Stimulated activated effector memory CD8-positive, alpha-beta T cell treated with anti-CD3 and anti-CD28 coated beads, Interleukin-12 subunit alpha, Interleukin-12 subunit beta, amount 100 ng/mL, for 72 hours (primary cell): ENCODE data around the gene NUDT1.
A peak's percentile ranks its signal among the peaks of the same experiment; 100 is the strongest.

Experiments
- ATAC-seq: fragments of 150-1000 bp; cut with Tn5 transposase; 2 replicates; pipeline ENCODE4 v1.10.0; 2021
- DNase-seq, 2 donors: peaks; one replicate each; pipeline ENCODE4 v3.0.0; 2021 to 2022; ENCODE audit warnings: low spot score in 2 of 2
- H3K27ac Mint-ChIP-seq: one replicate; pipeline ENCODE4 v1.8.0; 2022; ENCODE audit warnings: mild to moderate bottlenecking, mixed read lengths
- H3K36me3 Mint-ChIP-seq: one replicate; pipeline ENCODE4 v1.8.0; 2022; ENCODE audit warnings: mild to moderate bottlenecking, mixed read lengths
- H3K4me1 Mint-ChIP-seq: one replicate; pipeline ENCODE4 v1.8.0; 2022; ENCODE audit warnings: mixed read lengths
- H3K4me3 Mint-ChIP-seq: one replicate; pipeline ENCODE4 v1.8.0; 2022; ENCODE audit warnings: mild to moderate bottlenecking, mixed read lengths
- H3K9me3 Mint-ChIP-seq: one replicate; pipeline ENCODE4 v1.8.0; 2022; ENCODE audit warnings: mixed read lengths

NUDT1 gene

GRCh38 chr7:2245883-2246675, 4.1 kb downstream of the NUDT1 start:
- DNase-seq = no peak
- peaks cover 34% of the 10 kb centered on the region for H3K36me3 Mint-ChIP-seq

DNA sequence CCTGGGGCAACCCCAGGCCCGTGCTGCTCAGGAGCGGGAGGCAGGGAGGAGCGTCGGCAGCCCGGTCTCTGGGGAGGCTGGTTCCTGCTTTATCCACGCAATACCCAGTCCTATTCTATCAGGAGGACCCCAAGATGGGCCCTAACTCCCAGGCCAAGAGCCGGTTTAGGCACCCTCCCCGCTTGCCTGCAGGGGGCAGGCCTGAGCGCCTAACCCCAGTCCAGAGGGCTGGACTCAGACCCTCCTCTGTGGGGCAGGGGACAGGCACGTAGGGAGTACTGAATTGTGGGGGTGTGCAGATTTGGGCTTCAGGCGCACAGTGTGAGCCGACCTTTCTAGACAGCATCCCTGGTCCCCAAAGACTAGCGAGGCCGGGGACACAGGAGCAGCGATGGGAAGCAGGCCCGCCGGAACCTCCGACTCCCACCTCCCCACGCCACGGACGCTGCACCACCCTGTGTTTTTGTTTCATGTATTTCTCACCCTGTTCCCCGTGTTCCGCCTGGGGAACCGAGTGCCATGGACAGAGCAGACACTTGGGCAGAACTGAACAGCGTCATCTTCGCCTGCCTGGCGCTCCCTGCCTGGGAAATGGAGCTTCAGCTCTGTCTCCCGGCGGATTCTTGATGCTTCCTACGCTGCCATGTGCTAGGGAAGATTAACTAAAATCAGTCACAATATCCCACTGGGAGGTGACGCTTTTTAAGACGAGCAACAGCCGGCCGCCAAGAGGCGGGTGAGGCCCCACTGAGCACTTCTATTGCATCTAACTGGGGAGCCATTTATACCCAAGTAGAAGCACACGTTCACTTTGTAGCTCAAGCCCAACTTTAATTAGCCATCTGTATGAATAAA, 5.3 kb downstream of the NUDT1 start:
- DNase-seq (peak in 1 of 2 donors; percentile 64), ATAC-seq (peak; percentile 41)
- peaks cover 31% of the 10 kb centered on the region for H3K36me3 Mint-ChIP-seq
- no peak overlapping the region for H3K4me3 Mint-ChIP-seq
- peak overlapping the region; percentile 67 for H3K27ac Mint-ChIP-seq
- H3K9me3 Mint-ChIP-seq = no peaks in the 10 kb centered on the region
- H3K4me1 Mint-ChIP-seq = peaks cover 38% of the 10 kb centered on the region

More at GRCh38 chr7:2245883-2246675, 4.1 kb downstream of the NUDT1 start:
- H3K4me1 Mint-ChIP-seq = peaks cover 38% of the 10 kb centered on the region
- no peak overlapping the region for H3K4me3 Mint-ChIP-seq
- no peaks in the 10 kb centered on the region for H3K9me3 Mint-ChIP-seq
- no peak for ATAC-seq
- peak overlapping the region; percentile 74 for H3K27ac Mint-ChIP-seq

GRCh38 chr7:2248984-2249694, 7.1 kb downstream of the NUDT1 start:
- Mint-ChIP-seq H3K9me3 (no peaks in the 10 kb centered on the region), H3K4me3 (peak overlapping the region; percentile 53), H3K4me1 (peaks cover 37% of the 10 kb centered on the region), H3K36me3 (peaks cover 39% of the 10 kb centered on the region), H3K27ac (peak overlapping the region; percentile 70)
- peak in 1 of 2 donors; percentile 51 for DNase-seq
- peak; percentile 58 for ATAC-seq

DNA sequence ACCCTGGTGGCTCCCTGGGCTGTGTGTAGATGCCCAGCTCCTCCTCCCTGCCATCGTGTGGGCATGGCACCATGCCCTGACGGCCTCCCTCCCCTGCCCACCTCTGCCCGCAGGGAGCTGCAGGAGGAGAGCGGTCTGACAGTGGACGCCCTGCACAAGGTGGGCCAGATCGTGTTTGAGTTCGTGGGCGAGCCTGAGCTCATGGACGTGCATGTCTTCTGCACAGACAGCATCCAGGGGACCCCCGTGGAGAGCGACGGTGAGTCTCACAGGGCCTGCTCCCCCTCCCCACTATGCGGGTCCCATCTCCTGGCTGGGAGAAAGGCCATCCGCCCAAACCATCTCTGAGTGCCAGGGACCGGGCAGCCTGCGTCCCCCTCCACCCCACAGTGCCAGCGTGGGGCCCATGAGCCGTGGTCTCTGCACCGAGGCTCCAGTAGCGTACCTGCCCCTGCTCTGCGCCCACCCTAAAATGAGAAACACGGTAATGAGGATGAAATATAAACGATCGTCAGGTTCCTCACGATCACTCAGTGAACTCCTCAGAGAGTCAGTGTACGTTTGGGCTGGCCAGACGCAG, 7.8 kb downstream of the NUDT1 start:
- peaks cover 46% of the 10 kb centered on the region for H3K36me3 Mint-ChIP-seq
- ATAC-seq (no peak), DNase-seq (no peak)
- no peak overlapping the region for H3K27ac Mint-ChIP-seq
- H3K9me3 Mint-ChIP-seq = no peaks in the 10 kb centered on the region
- H3K4me3 Mint-ChIP-seq = no peak overlapping the region
- H3K4me1 Mint-ChIP-seq = peaks cover 37% of the 10 kb centered on the region

DNA sequence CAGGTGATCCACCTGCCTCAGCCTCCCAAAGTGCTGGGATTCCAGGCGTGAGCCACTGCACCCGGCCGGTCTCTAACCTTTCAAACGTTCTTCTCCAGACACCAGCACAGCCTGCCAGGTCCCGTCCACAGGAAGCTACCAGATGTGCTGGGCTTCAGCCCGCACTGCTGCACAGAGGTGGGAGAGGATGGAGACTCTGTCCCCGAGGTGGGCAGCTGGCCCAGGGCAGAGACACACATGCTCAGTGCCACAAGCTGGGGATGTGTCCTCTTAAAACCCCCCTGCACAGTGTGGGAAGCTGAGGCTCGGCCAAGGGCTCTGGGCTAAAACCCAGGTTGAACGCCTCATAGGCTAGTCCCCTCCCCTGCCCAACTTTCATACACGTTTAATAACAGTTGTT, 9.4 kb downstream of the NUDT1 start:
- Mint-ChIP-seq H3K4me1 (peaks cover 39% of the 10 kb centered on the region), H3K4me3 (no peak overlapping the region), H3K27ac (no peak overlapping the region), H3K36me3 (peaks cover 53% of the 10 kb centered on the region), H3K9me3 (no peaks in the 10 kb centered on the region)
- ATAC-seq (no peak), DNase-seq (no peak)

DNA sequence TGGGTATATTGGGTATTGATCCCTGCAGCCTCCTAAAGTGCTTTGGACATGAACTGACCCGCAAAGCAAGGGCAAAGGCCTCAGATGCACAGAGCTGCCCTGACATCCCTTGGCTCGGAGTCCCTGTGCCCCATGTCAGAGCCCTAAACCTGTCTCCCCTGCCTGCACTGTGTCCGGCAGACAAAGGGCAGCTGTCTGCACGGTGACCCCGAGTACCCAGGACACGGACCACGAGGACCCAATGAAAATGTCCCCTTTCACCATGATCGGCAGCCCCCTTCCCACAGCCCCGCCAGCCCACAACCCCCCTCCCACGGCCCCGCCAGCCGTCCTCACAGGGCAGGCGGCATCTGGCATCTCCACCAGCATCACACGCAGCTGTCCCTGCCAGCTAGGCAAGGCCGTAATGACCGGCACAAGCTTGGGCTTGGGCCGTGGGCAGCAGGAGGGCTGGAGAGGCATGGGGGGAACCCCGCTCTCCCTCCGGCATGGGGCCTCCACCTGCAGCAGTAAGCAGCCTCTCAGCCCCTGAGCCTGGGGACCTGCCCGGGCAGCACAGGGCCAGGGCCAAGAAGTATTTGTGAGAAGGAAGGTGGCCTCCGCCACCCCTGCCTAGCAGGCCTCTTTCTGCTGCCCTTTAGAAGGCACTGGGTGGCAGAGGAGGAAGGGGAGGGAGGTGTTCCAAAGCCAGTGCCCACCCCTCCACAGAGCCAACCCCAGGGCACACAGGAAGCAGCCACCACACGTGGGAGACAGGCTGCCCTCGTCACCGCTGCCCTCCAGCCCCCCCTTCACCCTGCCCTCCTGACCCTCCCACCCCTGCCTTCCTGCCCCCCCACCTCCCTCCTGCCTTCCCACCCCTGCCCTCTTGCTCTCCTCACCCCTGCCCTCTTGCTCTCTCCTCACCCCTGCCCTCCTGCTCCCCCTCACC, 10.1 kb downstream of the NUDT1 start:
- H3K27ac Mint-ChIP-seq = no peak overlapping the region
- peaks cover 53% of the 10 kb centered on the region for H3K36me3 Mint-ChIP-seq
- no peaks in the 10 kb centered on the region for H3K9me3 Mint-ChIP-seq
- peaks cover 43% of the 10 kb centered on the region for H3K4me1 Mint-ChIP-seq
- H3K4me3 Mint-ChIP-seq = no peak overlapping the region
- DNase-seq = no peak
- ATAC-seq = peak; percentile 41

- ATAC-seq (no peak), DNase-seq (no peak)
- Mint-ChIP-seq H3K36me3 (peaks cover 49% of the 10 kb centered on the region), H3K4me1 (peaks cover 41% of the 10 kb centered on the region), H3K4me3 (no peak overlapping the region), H3K9me3 (no peaks in the 10 kb centered on the region), H3K27ac (peak overlapping the region; percentile 65)
Observed at GRCh38 chr7:2253021-2253420, 11.0 kb downstream of the NUDT1 start.

GRCh38 chr7:2253525-2254244, 11.7 kb downstream of the NUDT1 start:
- Mint-ChIP-seq H3K36me3 (peaks cover 46% of the 10 kb centered on the region), H3K4me3 (no peak overlapping the region)

DNA sequence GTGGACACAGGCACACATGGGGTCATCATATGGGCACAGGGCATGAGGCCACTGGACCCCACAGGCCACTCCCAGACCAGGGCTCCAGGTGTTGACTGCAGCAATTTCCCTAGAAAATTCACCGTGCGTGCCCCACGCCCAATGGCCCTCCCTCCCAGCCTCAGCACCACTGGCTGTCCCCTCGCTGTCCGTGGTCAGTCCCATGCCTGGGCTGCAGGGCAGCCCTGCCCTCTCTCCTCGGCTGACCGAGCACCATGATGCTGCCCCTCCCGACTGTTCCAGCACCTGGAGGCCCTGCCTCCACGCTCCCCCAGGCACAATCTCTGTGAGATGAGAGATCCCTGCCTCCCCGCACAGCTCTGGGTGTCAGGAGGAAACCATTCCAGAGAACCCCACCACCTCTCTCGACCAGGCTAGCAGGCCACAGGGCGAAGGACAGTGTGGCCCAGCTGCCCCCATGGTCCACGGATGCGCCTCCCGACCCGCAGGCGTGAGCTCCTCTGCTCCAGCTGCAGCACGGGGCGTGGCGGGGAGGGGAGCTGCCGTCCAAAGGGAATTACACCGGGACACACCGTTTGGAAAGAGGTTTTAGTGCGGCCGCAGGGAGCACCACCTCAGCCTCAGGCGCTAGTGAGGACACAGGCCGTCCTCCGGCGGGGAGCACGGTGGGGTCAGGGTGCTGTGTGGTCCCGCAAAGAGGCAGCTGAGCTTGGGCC, 12.6 kb downstream of the NUDT1 start:
- peaks cover 53% of the 10 kb centered on the region for H3K36me3 Mint-ChIP-seq
- DNase-seq (no peak), ATAC-seq (no peak)
- H3K9me3 Mint-ChIP-seq = no peaks in the 10 kb centered on the region
- H3K4me1 Mint-ChIP-seq = peaks cover 37% of the 10 kb centered on the region
- no peak overlapping the region for H3K4me3 Mint-ChIP-seq
- H3K27ac Mint-ChIP-seq = peak overlapping the region; percentile 45

More at GRCh38 chr7:2253525-2254244, 11.7 kb downstream of the NUDT1 start:
- no peak for ATAC-seq
- no peaks in the 10 kb centered on the region for H3K9me3 Mint-ChIP-seq
- no peak for DNase-seq
- H3K4me1 Mint-ChIP-seq = peaks cover 37% of the 10 kb centered on the region
- no peak overlapping the region for H3K27ac Mint-ChIP-seq

- peak; percentile 40 for ATAC-seq
- H3K36me3 Mint-ChIP-seq = peaks cover 52% of the 10 kb centered on the region
- peak in 1 of 2 donors; percentile 50 for DNase-seq
- H3K4me3 Mint-ChIP-seq = no peak overlapping the region
- no peaks in the 10 kb centered on the region for H3K9me3 Mint-ChIP-seq
- peak overlapping the region; percentile 54 for H3K27ac Mint-ChIP-seq
- H3K4me1 Mint-ChIP-seq = peaks cover 37% of the 10 kb centered on the region
Observed at GRCh38 chr7:2255145-2256139, 13.4 kb downstream of the NUDT1 start.

DNA sequence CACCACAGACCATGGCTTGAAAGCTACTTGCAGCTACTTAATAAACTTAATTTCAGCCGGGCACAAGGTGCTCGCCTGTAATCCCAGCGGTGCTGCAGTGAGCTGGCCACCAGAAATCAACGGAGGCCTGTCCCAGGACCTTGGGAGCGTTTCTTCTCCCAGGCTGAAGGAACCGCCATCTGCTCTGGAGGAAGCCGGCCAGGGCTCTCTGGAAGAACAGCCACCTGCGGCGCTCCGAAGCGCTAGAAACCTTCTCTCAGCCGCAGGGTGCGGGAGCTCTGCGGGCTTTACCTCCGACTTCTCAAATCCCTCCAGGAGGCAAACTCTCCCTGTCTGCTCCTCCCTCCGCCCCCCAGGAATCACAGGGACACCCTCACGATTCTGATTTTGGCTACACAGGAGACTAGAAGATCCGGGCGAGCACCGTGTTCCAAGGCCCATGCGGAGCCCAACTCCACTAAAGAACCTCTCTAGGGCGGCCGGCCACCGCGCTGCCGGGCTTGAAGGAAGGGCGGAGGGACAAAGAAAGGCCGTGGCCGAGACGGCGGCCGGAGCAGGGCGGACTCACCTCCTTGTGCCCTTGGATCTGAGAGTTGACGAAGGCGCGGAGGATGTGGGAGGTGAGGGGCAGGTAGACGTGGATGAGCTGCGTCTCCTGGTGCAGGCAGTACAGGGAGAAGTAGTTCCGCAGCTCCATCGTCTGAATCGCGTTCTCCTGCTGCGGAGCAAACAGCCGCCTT, 14.4 kb downstream of the NUDT1 start:
- Mint-ChIP-seq H3K27ac (no peak overlapping the region), H3K36me3 (peaks cover 43% of the 10 kb centered on the region)

More for the DNA sequence above, 14.4 kb downstream of the NUDT1 start:
- DNase-seq = no peak
- no peak for ATAC-seq
- no peak overlapping the region for H3K4me3 Mint-ChIP-seq
- no peaks in the 10 kb centered on the region for H3K9me3 Mint-ChIP-seq
- H3K4me1 Mint-ChIP-seq = peaks cover 40% of the 10 kb centered on the region
